H1 (cell line): ENCODE data around the gene GALNT11. TPM values are rescaled to one million over a fixed set of nuclear protein-coding genes. Genes with fewer than 3 reads are reported as not detected.

Experiments
- CTCF ChIA-PET: fragments of 300-600 bp; sonication (Branson Sonifier 250); formaldehyde crosslinking; loops from one replicate; lab custom pipeline; 2021; ENCODE audit not compliant: partially characterized antibody; lab: Charles Lee
- POLR2A ChIA-PET: fragments of 300-600 bp; sonication (Branson Sonifier 250); formaldehyde crosslinking; loops from one replicate; lab custom pipeline; 2021; ENCODE audit warnings: inconsistent platforms; ENCODE audit not compliant: partially characterized antibody; lab: Charles Lee
- DNase-seq, 2 experiments: peaks; one replicate each; pipeline versions ENCODE4 v3.0.0 to v3.0.0-alpha.2; 2010 to 2022; ENCODE audit warnings: low spot score in 2 of 2, low read depth in 1 of 2, mixed read lengths in 1 of 2
- FAIRE-seq: peaks from 2 replicates; lab custom pipeline; 2011; peaks lifted over from hg19 to GRCh38; lab: Jason Lieb, UNC
- H2AFZ ChIP-seq: 2 replicates; pipeline ENCODE4 v1.8.1; 2012; ENCODE audit warnings: low read length, inconsistent platforms
- H2AK5ac ChIP-seq: 2 replicates; pipeline ENCODE4 v1.6.1; 2013; ENCODE audit warnings: low read depth, low read length
- H2BK120ac ChIP-seq: replicated peaks from 2 replicates; pipeline ENCODE3; 2013; ENCODE audit warnings: low read depth, low read length, inconsistent platforms
- H2BK12ac ChIP-seq: 2 replicates; pipeline ENCODE4 v1.6.1; 2013; ENCODE audit warnings: low read depth, low read length
- H2BK15ac ChIP-seq: 2 replicates; pipeline ENCODE4 v1.6.1; 2013; ENCODE audit warnings: low read length
- H2BK20ac ChIP-seq: 2 replicates; pipeline ENCODE4 v1.6.1; 2013; ENCODE audit warnings: low read length
- H2BK5ac ChIP-seq: 2 replicates; pipeline ENCODE4 v1.6.1; 2013; ENCODE audit warnings: low read depth, low read length
- H3K14ac ChIP-seq: 2 replicates; pipeline ENCODE4 v1.6.1; 2013; ENCODE audit warnings: inconsistent platforms; ENCODE audit not compliant: insufficient read length
- H3K18ac ChIP-seq: 2 replicates; pipeline ENCODE4 v1.6.1; 2013; ENCODE audit warnings: low read length; ENCODE audit errors: extremely low read depth
- H3K23ac ChIP-seq: 2 replicates; pipeline ENCODE4 v1.6.1; 2013; ENCODE audit warnings: inconsistent platforms; ENCODE audit not compliant: insufficient read length
- H3K23me2 ChIP-seq: 2 replicates; pipeline ENCODE4 v1.6.1; 2013; ENCODE audit warnings: low read depth, low read length
- H3K27ac ChIP-seq: 2 replicates; pipeline ENCODE4 v1.6.1; 2011; ENCODE audit warnings: low read depth, low read length, inconsistent platforms
- H3K27me3 ChIP-seq, 4 experiments: replicated peaks in 1 of 4; 1 replicate in 1 of 4; 2 replicates in 3 of 4; pipeline versions ENCODE4 v1.6.1 to v1.8.1; 2011 to 2013; ENCODE audit warnings: low read length in 3 of 4, mild to moderate bottlenecking in 3 of 4, inconsistent platforms in 2 of 4, mixed read lengths in 2 of 4, moderate library complexity in 1 of 4; ENCODE audit not compliant: control insufficient read depth in 3 of 4, insufficient read depth in 3 of 4; ENCODE audit errors: extremely low read depth in 1 of 4
- H3K36me3 ChIP-seq, 4 experiments: 2 replicates each; pipeline versions ENCODE4 v1.6.1 to v1.8.1; 2011 to 2013; ENCODE audit warnings: mild to moderate bottlenecking in 4 of 4, low read length in 3 of 4, moderate library complexity in 2 of 4, control low read depth in 1 of 4, inconsistent platforms in 1 of 4; ENCODE audit not compliant: insufficient read depth in 4 of 4, control insufficient read depth in 2 of 4
- H3K4ac ChIP-seq: replicated peaks from 2 replicates; pipeline ENCODE3; 2013; ENCODE audit warnings: low read length, low read depth, mixed read lengths, inconsistent platforms; ENCODE audit not compliant: insufficient read length
- H3K4me1 ChIP-seq, 4 experiments: replicated peaks in 1 of 4; 1 replicate in 1 of 4; 2 replicates in 3 of 4; pipeline versions ENCODE4 v1.6.1 to v1.8.1; 2011 to 2013; ENCODE audit warnings: low read length in 3 of 4, inconsistent platforms in 2 of 4, mixed read lengths in 1 of 4; ENCODE audit not compliant: insufficient read depth in 4 of 4, control insufficient read depth in 3 of 4
- H3K4me2 ChIP-seq, 2 experiments: 2 replicates each; pipeline versions ENCODE4 v1.6.1 to v1.8.1; 2011 to 2013; ENCODE audit warnings: low read depth in 2 of 2, low read length in 2 of 2, control low read depth in 1 of 2, inconsistent platforms in 1 of 2, mild to moderate bottlenecking in 1 of 2; ENCODE audit not compliant: insufficient read depth in 1 of 2
- H3K4me3 ChIP-seq, 4 experiments: fragments of 200-600, 300-600 bp in 1 of 4; sonication (generic), shearing (Covaris generic), sonication (Bioruptor Twin) in 1 of 4; 2 replicates each; pipeline versions ENCODE4 v1.5.1 to v1.8.1; 2011 to 2016; ENCODE audit warnings: low read length in 4 of 4, low read depth in 3 of 4, control low read depth in 2 of 4, inconsistent platforms in 2 of 4, mild to moderate bottlenecking in 2 of 4, mixed read lengths in 1 of 4, moderate library complexity in 1 of 4; ENCODE audit not compliant: insufficient read depth in 2 of 4; ENCODE audit errors: extremely low read depth in 1 of 4
- H3K56ac ChIP-seq: replicated peaks from 2 replicates; pipeline ENCODE3; 2013; ENCODE audit warnings: low read depth, mild to moderate bottlenecking, mixed read lengths, low read length, inconsistent platforms; ENCODE audit not compliant: insufficient read length
- H3K79me1 ChIP-seq: 2 replicates; pipeline ENCODE4 v1.6.1; 2013; ENCODE audit warnings: low read depth, low read length, control low read depth
- H3K79me2 ChIP-seq, 2 experiments: 2 replicates each; pipeline versions ENCODE4 v1.6.1 to v1.8.1; 2012 to 2013; ENCODE audit warnings: low read length in 2 of 2, mild to moderate bottlenecking in 2 of 2, inconsistent platforms in 1 of 2; ENCODE audit not compliant: insufficient read depth in 2 of 2, control insufficient read depth in 1 of 2
- H3K9ac ChIP-seq, 4 experiments: replicated peaks in 1 of 4; 1 replicate in 1 of 4; 2 replicates in 3 of 4; pipeline versions ENCODE4 v1.6.1 to v1.8.1; 2011 to 2013; ENCODE audit warnings: low read depth in 3 of 4, low read length in 3 of 4, control low read depth in 2 of 4, mild to moderate bottlenecking in 2 of 4, moderate library complexity in 2 of 4, inconsistent platforms in 1 of 4; ENCODE audit errors: extremely low read depth in 1 of 4
- H3K9me3 ChIP-seq, 2 experiments: 2 replicates each; pipeline versions ENCODE4 v1.6.1 to v1.8.1; 2012 to 2013; ENCODE audit warnings: mild to moderate bottlenecking in 2 of 2, moderate library complexity in 2 of 2, control low read depth in 1 of 2, inconsistent platforms in 1 of 2, low read depth in 1 of 2, low read length in 1 of 2, mixed read lengths in 1 of 2; ENCODE audit not compliant: insufficient read depth in 2 of 2
- H4K20me1 ChIP-seq, 2 experiments: replicated peaks in 1 of 2; 2 replicates each; pipeline versions ENCODE3 to v1.8.1; 2011 to 2013; ENCODE audit warnings: inconsistent platforms in 2 of 2, low read length in 2 of 2, mild to moderate bottlenecking in 1 of 2; ENCODE audit not compliant: insufficient read depth in 2 of 2, control insufficient read depth in 1 of 2
- H4K5ac ChIP-seq: 2 replicates; pipeline ENCODE4 v1.6.1; 2013; ENCODE audit warnings: low read length, low read depth, mixed read lengths, inconsistent platforms; ENCODE audit not compliant: insufficient read length
- H4K8ac ChIP-seq: 2 replicates; pipeline ENCODE4 v1.8.0; 2013; ENCODE audit warnings: mild to moderate bottlenecking, moderate library complexity, low read length, inconsistent platforms; ENCODE audit not compliant: insufficient read depth; ENCODE audit errors: extremely low read depth
- H4K91ac ChIP-seq: replicated peaks from 2 replicates; pipeline ENCODE3; 2013; ENCODE audit warnings: low read length, mixed read lengths, inconsistent platforms; ENCODE audit not compliant: insufficient read length
- ASH2L ChIP-seq: fragments of 200-600, 300-600 bp; sonication (generic); IDR thresholded peaks from one replicate; pipeline ENCODE4 v1.7.1; 2017; ENCODE audit warnings: low read length
- CREB1 ChIP-seq: IDR thresholded peaks from 2 replicates; pipeline ENCODE4 v1.6.1; 2012; ENCODE audit warnings: inconsistent platforms
- GABPA ChIP-seq: IDR thresholded peaks from 2 replicates; pipeline ENCODE4 v1.6.1; 2011; ENCODE audit warnings: mild to moderate bottlenecking, low read length, moderate library complexity, borderline replicate concordance; ENCODE audit not compliant: insufficient read depth
- KDM4A ChIP-seq: IDR thresholded peaks from one replicate; pipeline ENCODE4 v1.7.1; 2012; ENCODE audit warnings: low read depth, mild to moderate bottlenecking, moderate library complexity, low read length, inconsistent platforms; ENCODE audit not compliant: severe bottlenecking
- RNF2 ChIP-seq: fragments of 200-900, 300-1000 bp; sonication (generic); IDR thresholded peaks from 2 replicates; pipeline ENCODE4 v1.7.1; 2016; ENCODE audit warnings: borderline replicate concordance, low read depth, mild to moderate bottlenecking, antibody characterized with exemption, low read length; ENCODE audit not compliant: poor library complexity, severe bottlenecking; ENCODE audit errors: missing control alignments
- RXRA ChIP-seq: IDR thresholded peaks from 2 replicates; pipeline ENCODE4 v1.6.1; 2011; ENCODE audit warnings: low read depth, mild to moderate bottlenecking, low read length, moderate library complexity; ENCODE audit not compliant: insufficient read depth
- SP1 ChIP-seq: IDR thresholded peaks from 2 replicates; pipeline ENCODE4 v1.6.1; 2011; ENCODE audit warnings: low read depth, low read length
- SUZ12 ChIP-seq: fragments of 200-600 bp; sonication (generic); IDR thresholded peaks from 2 replicates; pipeline ENCODE4 v1.6.1; 2012; ENCODE audit warnings: mild to moderate bottlenecking, inconsistent platforms, low read length, moderate library complexity, mixed read lengths
- TBP ChIP-seq: IDR thresholded peaks from 2 replicates; pipeline ENCODE4 v1.6.1; 2011; ENCODE audit warnings: low read depth, low read length, improper control_type of control experiment
- WGBS, 2 experiments: shearing (Covaris generic) in 1 of 2; methylation state at CpG; one replicate each; pipeline versions ENCODE4 v1.1.6 to v1.1.7; 2013 to 2015; ENCODE audit warnings: low lambda C conversion rate in 2 of 2, mixed read lengths in 2 of 2, inconsistent platforms in 1 of 2, low coverage in 1 of 2, missing lambda C conversion rate in 1 of 2; ENCODE audit not compliant: insufficient replicate concordance in 2 of 2, insufficient coverage in 1 of 2, insufficient read length in 1 of 2; ENCODE audit errors: extremely low coverage in 1 of 2, missing lambda C conversion rate in 1 of 2; 5-methylcytosine and 5-hydroxymethylcytosine counted together
- polyA plus RNA-seq, 7 experiments: library from polyadenylated mRNA; depleted of rRNA in 3 of 7; stranded (reverse) in 5 of 7; unstranded in 2 of 7; fragments of >200 nt in 5 of 7; fragments of 200-250 nt in 2 of 7; gene quantifications; 1 replicate in 5 of 7; 2 replicates in 1 of 7; 4 replicates in 1 of 7; pipeline versions ENCODE4 v1.2.1 to v1.2.3, GENCODE V29; 2011 to 2013; ENCODE audit warnings: missing spikeins in 2 of 7, mixed read lengths in 2 of 7
- total RNA-seq: library from RNA; stranded (reverse); fragmentation: NEBNext Ultra II Directional; extraction: Animal tissue kit (Norgen Biotek cat#: 25700); gene quantifications from 2 replicates; pipeline ENCODE4 v1.2.1, GENCODE V29; 2021
- TF ChIP-seq, protein P1 (sequence below): IDR thresholded peaks from 2 replicates; pipeline ENCODE4 v1.6.1; 2012; ENCODE audit warnings: inconsistent platforms
- TF ChIP-seq, protein P2 (sequence below): IDR thresholded peaks from 2 replicates; pipeline ENCODE4 v1.6.1; 2011; ENCODE audit warnings: low read length, improper control_type of control experiment

Gene GALNT11
- total and polyA plus RNA-seq, 2 of the 8 experiments (the other 6 are each of a cell fraction or from before 2014, with no cell fraction given): 20.5 to 23.2 TPM

DNA sequence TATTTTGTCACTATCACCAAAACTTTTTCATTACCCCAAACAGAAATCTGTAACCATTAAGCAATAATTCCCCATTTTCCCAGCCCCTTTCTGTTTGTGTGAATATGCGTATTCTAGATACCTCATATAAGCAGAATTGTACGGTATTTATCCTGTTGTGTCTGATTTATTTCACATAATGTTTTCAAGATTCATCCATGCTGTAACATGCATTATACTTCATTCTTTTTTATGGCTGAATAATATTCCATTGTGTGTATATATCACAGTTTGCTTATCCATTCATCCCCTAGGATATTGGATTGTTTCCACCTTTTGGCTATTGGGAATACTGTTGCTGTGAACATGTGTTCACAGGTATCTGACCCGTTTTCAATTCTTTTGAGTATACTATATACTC, 26.5 kb downstream of the GALNT11 start:
- Histone ChIP-seq H2AFZ (no peak overlapping the region), H3K36me3 (no peaks in the 10 kb centered on the region; a peak in 1 of 8 replicates), H3K4ac (no peak overlapping the region), H3K4me1 (peaks cover 1 to 18% (median 7%) of the 10 kb centered on the region in 4 experiments; a peak in 5 of 7 replicates), H3K79me2 (peaks cover 0 to 19% of the 10 kb centered on the region in 2 experiments; a peak in 3 of 4 replicates), H4K5ac (no peak overlapping the region), H3K27me3 (no peaks in the 10 kb centered on the region), H2BK12ac (no peak overlapping the region)
- CTCF ChIA-PET: interaction anchor here (1.2 kb wide), 1 partner anchor 24 kb away, joined by 4 read pairs; no protein-coding TSS in a partner anchor
- no peak for TF ChIP-seq RNF2
- TF ChIP-seq SP1: no peak
- TF ChIP-seq, protein P1, sequence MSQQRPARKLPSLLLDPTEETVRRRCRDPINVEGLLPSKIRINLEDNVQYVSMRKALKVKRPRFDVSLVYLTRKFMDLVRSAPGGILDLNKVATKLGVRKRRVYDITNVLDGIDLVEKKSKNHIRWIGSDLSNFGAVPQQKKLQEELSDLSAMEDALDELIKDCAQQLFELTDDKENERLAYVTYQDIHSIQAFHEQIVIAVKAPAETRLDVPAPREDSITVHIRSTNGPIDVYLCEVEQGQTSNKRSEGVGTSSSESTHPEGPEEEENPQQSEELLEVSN: no peak
- TF ChIP-seq GABPA: no peak
- TF ChIP-seq RXRA: no peak
- TF ChIP-seq SUZ12: no peak
- TF ChIP-seq, protein P2, sequence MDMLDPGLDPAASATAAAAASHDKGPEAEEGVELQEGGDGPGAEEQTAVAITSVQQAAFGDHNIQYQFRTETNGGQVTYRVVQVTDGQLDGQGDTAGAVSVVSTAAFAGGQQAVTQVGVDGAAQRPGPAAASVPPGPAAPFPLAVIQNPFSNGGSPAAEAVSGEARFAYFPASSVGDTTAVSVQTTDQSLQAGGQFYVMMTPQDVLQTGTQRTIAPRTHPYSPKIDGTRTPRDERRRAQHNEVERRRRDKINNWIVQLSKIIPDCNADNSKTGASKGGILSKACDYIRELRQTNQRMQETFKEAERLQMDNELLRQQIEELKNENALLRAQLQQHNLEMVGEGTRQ: no peak
- no peak for TF ChIP-seq CREB1
- TF ChIP-seq ASH2L: no peak
- TF ChIP-seq KDM4A: no peak
- no peak for TF ChIP-seq TBP
- TF ChIP-seq, all 59 proteins: peak for 0
- H2BK5ac ChIP-seq: no peak overlapping the region
- no peak overlapping the region for H4K91ac ChIP-seq
- H3K79me1 ChIP-seq: peaks cover 2% of the 10 kb centered on the region; the same call in 1 of the 2 replicates
- no peak overlapping the region for H2BK120ac ChIP-seq
- FAIRE-seq: no peak
- POLR2A ChIA-PET: no interaction called here
- no peak overlapping the region for H2BK15ac ChIP-seq
- no peak overlapping the region for H3K4me2 ChIP-seq
- no peak overlapping the region for H3K27ac ChIP-seq
- no peak overlapping the region for H3K9ac ChIP-seq
- no peak overlapping the region for H4K8ac ChIP-seq
- WGBS, 2 experiments: 93% methylated on average over 3 of the region's 3 CpGs; no CpG with 5 or more reads in 1 of the 2 experiments
- no peak overlapping the region for H3K23ac ChIP-seq
- H3K9me3 ChIP-seq: no peaks in the 10 kb centered on the region
- no peak for DNase-seq
- H4K20me1 ChIP-seq: no peaks in the 10 kb centered on the region
- H2AK5ac ChIP-seq: no peak overlapping the region
- H3K18ac ChIP-seq: no peak overlapping the region
- no peak overlapping the region for H3K56ac ChIP-seq
- H3K4me3 ChIP-seq: no peak overlapping the region
- H3K14ac ChIP-seq: no peak overlapping the region
- H3K23me2 ChIP-seq: no peaks in the 10 kb centered on the region
- no peak overlapping the region for H2BK20ac ChIP-seq
